Measurements from ENCODE around the gene SMCO2. TPM values are rescaled to one million over a fixed set of nuclear protein-coding genes. Genes with fewer than 3 reads are reported as not detected.
A peak's percentile ranks its signal among the peaks of the same experiment; 100 is the strongest.

The SMCO2 gene
- total RNA-seq, 1 experiment from 2014 or later: not detected

DNA sequence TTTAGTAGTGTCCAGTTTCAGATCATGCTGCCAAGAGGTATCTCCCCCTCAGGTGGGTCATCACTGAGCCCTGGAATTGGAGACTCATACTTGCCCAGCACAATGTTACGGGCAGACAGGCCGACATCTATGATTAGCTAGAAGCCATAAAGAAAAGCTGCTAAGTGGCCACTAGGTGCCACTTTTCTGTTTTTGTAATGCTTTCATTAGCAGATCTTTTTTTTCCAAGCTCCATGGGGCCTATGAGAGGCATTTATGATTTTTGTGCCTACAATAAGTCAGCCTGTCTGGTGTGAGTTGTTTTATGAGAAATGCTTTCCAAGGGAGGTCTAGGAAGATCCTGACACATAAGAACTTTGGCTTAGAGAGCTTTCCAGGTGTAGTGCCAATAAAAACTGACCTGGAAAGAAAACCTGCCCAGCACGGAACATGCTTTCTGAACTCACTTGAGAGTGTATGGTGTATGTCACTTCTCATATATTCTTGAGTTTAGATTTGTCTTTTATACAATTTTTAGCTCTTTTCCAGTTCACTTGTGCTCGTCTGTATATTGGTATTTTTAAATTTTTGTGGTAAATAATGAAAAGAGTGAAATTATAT, 21.8 kb upstream of the SMCO2 start:
- ChIA-PET CTCF (interaction anchor here (0.7 to 1.4 kb wide), 9 partner anchors 9 to 278 kb away, joined by 3 to 12 read pairs (median 4); no protein-coding TSS in a partner anchor), RAD21 (ENCODE audit: low non-redundant PET in 1 of 2, low total read pairs in 2 of 2, uncharacterized antibody in 2 of 2, unreplicated experiment in 2 of 2) (interaction anchor here in 1 of 2 experiments (1.0 kb wide), 1 partner anchor 280 kb away, joined by 3 read pairs; no protein-coding TSS in a partner anchor), POLR2A (no interaction called here)
- Histone ChIP-seq H3K4me3 (replicated peaks in 1 of 2; ENCODE audit: low read depth in 1 of 2, low read length in 2 of 2) (no peak overlapping the region), H3K27me3 (ENCODE audit: insufficient read depth, low read length) (no peaks in the 10 kb centered on the region), H3K9me3 (ENCODE audit: control insufficient read depth in 1 of 2, insufficient read depth in 1 of 2, low read depth in 1 of 2, low read length in 2 of 2) (no peaks in the 10 kb centered on the region), H3K9me2 (ENCODE audit: insufficient read depth) (no peaks in the 10 kb centered on the region), H3K4me2 (ENCODE audit: low read length) (no peak overlapping the region), H3K4me1 (ENCODE audit: control insufficient read depth in 1 of 2, insufficient read depth in 2 of 2, low read length in 2 of 2) (no peaks in the 10 kb centered on the region), H3K79me2 (ENCODE audit: insufficient read depth, low read length) (no peaks in the 10 kb centered on the region), H3K27ac (ENCODE audit: low read depth, low read length) (no peak overlapping the region), H4K20me1 (ENCODE audit: insufficient read depth) (no peaks in the 10 kb centered on the region), H3K36me3 (ENCODE audit: control insufficient read depth in 1 of 2, insufficient read depth in 2 of 2, low read length in 2 of 2) (no peaks in the 10 kb centered on the region), H3K9ac (ENCODE audit: low read length) (no peak overlapping the region), H2AFZ (ENCODE audit: low read depth, low read length, poor library complexity, severe bottlenecking) (no peak overlapping the region)
- BruUV-seq (replicated peaks): no TSS peak
- DNase-seq (ENCODE audit: low read depth, low spot score) (peak; percentile 49), ATAC-seq (peak; percentile 92)
- intact Hi-C loops (cut with micrococcal nuclease): loop anchor here (2.0 to 5.0 kb wide), 2 partner anchors 228 to 278 kb away; no protein-coding TSS in a partner anchor
- peak; percentile 58 for TF ChIP-seq RAD21 (IDR thresholded peaks at IDR 0.05; ENCODE audit: low read depth)
- TF ChIP-seq EGR1 (IDR thresholded peaks at IDR 0.05; ENCODE audit: low read depth): no peak
- no peak for TF ChIP-seq SP1 (IDR thresholded peaks at IDR 0.05; ENCODE audit: low read depth)
- no peak for TF ChIP-seq FOSL1 (IDR thresholded peaks at IDR 0.05; ENCODE audit: low read depth)
- no peak for TF ChIP-seq EZH2phosphoT487 (IDR thresholded peaks at IDR 0.05; ENCODE audit: borderline replicate concordance)
- no peak for TF ChIP-seq SRF (IDR thresholded peaks at IDR 0.05; ENCODE audit: low read depth)
- TF ChIP-seq, protein P1, sequence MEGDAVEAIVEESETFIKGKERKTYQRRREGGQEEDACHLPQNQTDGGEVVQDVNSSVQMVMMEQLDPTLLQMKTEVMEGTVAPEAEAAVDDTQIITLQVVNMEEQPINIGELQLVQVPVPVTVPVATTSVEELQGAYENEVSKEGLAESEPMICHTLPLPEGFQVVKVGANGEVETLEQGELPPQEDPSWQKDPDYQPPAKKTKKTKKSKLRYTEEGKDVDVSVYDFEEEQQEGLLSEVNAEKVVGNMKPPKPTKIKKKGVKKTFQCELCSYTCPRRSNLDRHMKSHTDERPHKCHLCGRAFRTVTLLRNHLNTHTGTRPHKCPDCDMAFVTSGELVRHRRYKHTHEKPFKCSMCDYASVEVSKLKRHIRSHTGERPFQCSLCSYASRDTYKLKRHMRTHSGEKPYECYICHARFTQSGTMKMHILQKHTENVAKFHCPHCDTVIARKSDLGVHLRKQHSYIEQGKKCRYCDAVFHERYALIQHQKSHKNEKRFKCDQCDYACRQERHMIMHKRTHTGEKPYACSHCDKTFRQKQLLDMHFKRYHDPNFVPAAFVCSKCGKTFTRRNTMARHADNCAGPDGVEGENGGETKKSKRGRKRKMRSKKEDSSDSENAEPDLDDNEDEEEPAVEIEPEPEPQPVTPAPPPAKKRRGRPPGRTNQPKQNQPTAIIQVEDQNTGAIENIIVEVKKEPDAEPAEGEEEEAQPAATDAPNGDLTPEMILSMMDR (IDR thresholded peaks at IDR 0.05 in 2 of 3, conservative IDR thresholded peaks at IDR 0.05 in 1 of 3; ENCODE audit: borderline replicate concordance in 1 of 3, insufficient read depth in 1 of 3, low read depth in 2 of 3, low read length in 2 of 3): peak; percentile 42 to 60 (median 60); a peak in 5 of 6 replicates
- no peak for TF ChIP-seq JUND (IDR thresholded peaks at IDR 0.05)
